ENCODE measurements around the gene PIP5K1A. TPM values are rescaled to one million over a fixed set of nuclear protein-coding genes. Genes with fewer than 3 reads are reported as not detected.
"Not testable (repeated sequence)": the region's sequence is repeated elsewhere in the genome, so short reads cannot be mapped to it uniquely, and the experiment has no call there.

The PIP5K1A gene
- total RNA-seq, 1 donor from 2014 or later, result 65.0 TPM

- peak; percentile 88 for DNase-seq (ENCODE audit: low spot score)
- intact Hi-C loops (cut with DNase I), result no loop called here
- peak; percentile 98 for ATAC-seq
Measured at GRCh38 chr1:151189637-151190445, 8.5 kb upstream of the PIP5K1A start, which contains the start of gene VPS72. TSS of gene VPS72 (minus strand) at chr1:151190197. CDS start at chr1:151190121, 76 bp downstream.

- no peak for ATAC-seq
- intact Hi-C loops (cut with DNase I), result no loop called here
- DNase-seq (ENCODE audit: low spot score), result no peak
Measured at GRCh38 chr1:151192047-151192446, 6.3 kb upstream of the PIP5K1A start.

- intact Hi-C loops (cut with DNase I), result no loop called here
- DNase-seq (ENCODE audit: low spot score), result no peak
- no peak for ATAC-seq
Measured at GRCh38 chr1:151193304-151193703, 5.0 kb upstream of the PIP5K1A start.

DNA sequence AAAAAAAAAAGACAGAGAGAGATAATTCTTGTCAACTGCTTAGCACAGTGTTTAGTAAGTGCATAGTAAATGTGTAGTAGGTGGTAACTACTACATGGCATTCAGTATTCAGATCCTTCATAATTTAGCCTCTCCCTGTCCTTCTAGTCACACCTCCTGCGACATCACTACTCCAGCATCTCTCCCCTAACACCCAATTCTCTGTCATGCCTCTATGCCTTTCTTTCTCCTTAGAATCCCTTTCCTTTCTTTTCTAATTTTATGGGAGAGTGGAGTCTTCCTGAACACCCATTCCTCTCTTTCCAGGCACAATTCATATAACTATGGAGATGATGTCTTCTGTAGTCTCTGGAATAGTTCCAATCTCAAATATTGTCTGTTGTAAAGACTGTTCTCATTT lies 4.5 kb upstream of the PIP5K1A start:
- intact Hi-C loops (cut with DNase I), result no loop called here
- ATAC-seq (no peak), DNase-seq (ENCODE audit: low spot score) (no peak)

DNA sequence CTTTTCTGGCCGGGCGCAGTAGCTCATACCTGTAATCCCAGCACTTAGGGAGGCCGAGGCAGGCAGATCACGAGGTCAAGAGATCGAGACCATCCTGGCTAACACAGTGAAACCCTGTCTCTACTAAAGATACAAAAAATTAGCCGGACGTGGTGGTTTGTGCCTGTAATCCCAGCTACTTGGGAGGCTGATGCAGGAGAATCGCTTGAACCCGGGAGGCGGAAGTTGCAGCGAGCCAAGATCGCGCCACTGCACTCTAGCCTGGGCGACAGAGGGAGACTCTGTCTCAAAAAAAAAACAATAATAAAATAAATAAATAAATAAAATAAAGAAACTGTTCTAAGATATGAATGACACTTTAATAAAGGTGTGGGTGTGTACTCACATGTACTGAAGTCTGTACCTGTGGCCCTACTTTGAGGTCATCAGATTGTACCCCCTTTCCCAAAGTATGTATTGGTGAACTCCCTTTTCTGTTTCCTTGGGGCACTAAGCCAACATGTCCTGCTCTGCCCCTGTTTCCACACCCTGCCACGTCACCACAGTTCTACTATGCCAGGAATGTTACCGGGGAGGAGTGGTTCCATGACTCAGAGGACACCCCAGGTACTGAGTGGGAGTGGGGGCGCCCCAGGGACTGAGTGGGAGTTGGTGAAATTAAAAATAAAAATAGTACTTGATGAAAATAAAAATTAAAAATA lies 3.3 kb upstream of the PIP5K1A start:
- not testable (repeated sequence) for DNase-seq (ENCODE audit: low spot score); ATAC-seq
- intact Hi-C loops (cut with DNase I), result loop anchor here (5.0 kb wide), 1 partner anchor 57 kb away; the partner anchor contains the start of gene PSMD4

- intact Hi-C loops (cut with DNase I), result loop anchor here (5.0 kb wide), 1 partner anchor 56 kb away; the partner anchor contains the start of gene PSMD4
- ATAC-seq, result peak; percentile 32
- peak; percentile 79 for DNase-seq (ENCODE audit: low spot score)
Measured at GRCh38 chr1:151196292-151196800, 2.0 kb upstream of the PIP5K1A start.

- ATAC-seq (no peak), DNase-seq (ENCODE audit: low spot score) (no peak)
- intact Hi-C loops (cut with DNase I), result loop anchor here (5.0 kb wide), 1 partner anchor 54 kb away; the partner anchor contains the start of gene PSMD4
Measured at GRCh38 chr1:151197863-151198253, 494 bp upstream of the PIP5K1A start.

DNA sequence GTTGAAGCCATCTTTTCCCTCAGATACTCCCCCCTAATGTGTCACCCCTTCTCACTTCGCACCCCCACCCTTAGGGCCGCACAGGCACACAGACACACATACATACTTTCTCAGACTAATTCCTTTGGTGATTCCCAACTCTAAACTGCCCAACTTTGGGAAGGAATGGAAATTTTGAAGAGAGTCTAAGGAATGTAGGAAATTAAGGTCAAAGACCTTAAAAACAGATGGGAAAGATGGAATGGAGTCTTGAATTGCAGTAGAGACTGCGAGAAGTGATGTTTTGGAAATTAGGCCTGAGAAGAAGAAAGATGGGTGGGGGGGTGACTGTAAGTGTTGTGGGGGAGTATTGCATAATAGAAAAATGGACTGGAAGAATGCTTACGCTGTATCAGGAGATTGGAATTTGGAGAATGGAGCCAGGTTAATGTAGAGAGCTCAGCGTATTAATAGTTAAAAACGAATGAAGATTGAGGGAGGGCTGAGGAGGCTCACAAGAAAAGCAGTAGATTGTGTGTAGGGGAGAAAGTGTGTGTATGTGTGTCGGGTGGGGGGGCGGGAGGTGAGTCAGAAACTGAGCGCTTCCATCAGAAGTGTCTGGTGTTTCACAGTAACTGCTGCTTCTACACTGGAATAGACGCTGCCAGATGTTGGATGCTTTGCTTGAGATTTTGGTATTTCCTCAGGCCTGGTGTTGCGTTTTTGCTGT lies 1.7 kb downstream of the PIP5K1A start:
- ATAC-seq (no peak), DNase-seq (ENCODE audit: low spot score) (no peak)
- intact Hi-C loops (cut with DNase I), result loop anchor here (5.0 kb wide), 1 partner anchor 52 kb away; the partner anchor contains the start of gene PSMD4

GRCh38 chr1:151205381-151205965 lies 7.1 kb downstream of the PIP5K1A start:
- DNase-seq (ENCODE audit: low spot score); ATAC-seq; intact Hi-C loops (cut with DNase I): not testable (repeated sequence)

- ATAC-seq, result no peak
- intact Hi-C loops (cut with DNase I), result no loop called here
- no peak for DNase-seq (ENCODE audit: low spot score)
Measured at GRCh38 chr1:151210830-151211229, 12.5 kb downstream of the PIP5K1A start.

DNA sequence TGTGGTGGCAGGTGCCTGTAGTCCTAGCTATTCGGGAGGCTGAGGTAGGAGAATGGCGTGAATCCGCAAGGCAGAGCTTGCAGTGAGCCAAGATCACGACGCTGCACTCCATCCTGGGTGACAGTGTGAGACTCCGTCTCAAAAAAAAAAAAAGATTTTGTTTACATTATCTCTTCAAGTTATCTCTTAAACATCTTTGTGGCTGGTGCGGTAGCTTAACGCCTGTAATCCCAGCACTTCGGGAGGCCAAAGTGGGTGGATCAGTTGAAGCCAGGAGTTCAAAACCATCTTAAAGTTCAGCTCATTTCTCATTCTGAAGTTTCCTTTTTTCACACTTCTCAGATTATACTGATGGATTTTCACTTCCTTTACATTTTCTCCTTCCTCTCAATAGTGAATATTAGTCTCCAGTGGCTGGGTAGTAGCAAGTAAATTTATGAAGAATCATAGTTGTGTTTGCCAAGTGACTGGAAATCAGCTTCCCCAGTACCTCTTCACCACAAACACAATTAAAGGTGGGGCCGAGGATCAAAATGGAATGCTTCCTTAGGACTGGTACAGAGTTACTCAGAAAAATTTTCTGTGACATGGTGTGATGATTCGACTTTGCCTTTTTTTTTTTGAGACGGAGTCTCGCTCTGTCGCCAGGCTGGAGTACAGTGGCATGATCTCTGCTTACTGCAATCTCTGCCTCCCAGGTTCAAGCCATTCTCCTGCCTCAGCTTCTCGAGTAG lies 13.8 kb downstream of the PIP5K1A start:
- intact Hi-C loops (cut with DNase I), result no loop called here
- DNase-seq (ENCODE audit: low spot score) (no peak), ATAC-seq (no peak)

- ATAC-seq (no peak), DNase-seq (ENCODE audit: low spot score) (no peak)
- intact Hi-C loops (cut with DNase I), result no loop called here
Measured at GRCh38 chr1:151213560-151213959, 15.2 kb downstream of the PIP5K1A start.

- ATAC-seq (no peak), DNase-seq (ENCODE audit: low spot score) (no peak)
- intact Hi-C loops (cut with DNase I), result no loop called here
Measured at GRCh38 chr1:151221616-151222015, 23.3 kb downstream of the PIP5K1A start.

GRCh38 chr1:151222130-151222529 lies 23.8 kb downstream of the PIP5K1A start:
- ATAC-seq (no peak), DNase-seq (ENCODE audit: low spot score) (no peak)
- intact Hi-C loops (cut with DNase I), result no loop called here

- intact Hi-C loops (cut with DNase I), result no loop called here
- no peak for ATAC-seq
- DNase-seq (ENCODE audit: low spot score), result no peak
Measured at GRCh38 chr1:151235235-151235634, 36.9 kb downstream of the PIP5K1A start.

GRCh38 chr1:151237678-151238466 lies 39.5 kb downstream of the PIP5K1A start:
- ATAC-seq (no peak), DNase-seq (ENCODE audit: low spot score) (no peak)
- intact Hi-C loops (cut with DNase I), result no loop called here

GRCh38 chr1:151238467-151238739 lies 40.1 kb downstream of the PIP5K1A start:
- intact Hi-C loops (cut with DNase I), result no loop called here
- DNase-seq (ENCODE audit: low spot score) (no peak), ATAC-seq (no peak)

DNA sequence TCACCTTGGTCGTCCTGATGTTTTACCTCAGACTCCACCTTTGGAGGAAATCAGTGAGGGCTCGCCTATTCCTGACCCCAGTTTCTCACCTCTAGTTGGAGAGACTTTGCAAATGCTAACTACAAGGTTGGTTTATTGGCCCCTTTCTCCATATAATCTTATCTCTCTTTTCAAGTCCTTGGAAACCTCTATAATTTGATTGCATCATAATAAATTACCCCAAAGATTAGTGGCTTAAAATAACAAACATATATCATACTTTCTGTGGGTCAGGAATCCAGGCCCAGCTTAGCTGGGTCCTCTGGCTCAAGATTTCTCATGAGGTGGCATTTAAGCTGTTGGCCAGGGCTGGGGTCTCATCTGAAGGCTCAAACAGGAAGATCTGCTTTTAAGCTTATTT lies 44.1 kb downstream of the PIP5K1A start:
- ATAC-seq (no peak), DNase-seq (ENCODE audit: low spot score) (no peak)
- intact Hi-C loops (cut with DNase I), result no loop called here
